HG02763 (cell line): Measurements from ENCODE around the gene UROC1.

Experiments used
- ATAC-seq: cut with Tn5 transposase; IDR thresholded peaks from one replicate; pipeline ENCODE4 v1.9.1; 2021; ENCODE audit warnings: mild to moderate bottlenecking, moderate library complexity; ENCODE audit not compliant: unreplicated experiment

Gene UROC1

DNA sequence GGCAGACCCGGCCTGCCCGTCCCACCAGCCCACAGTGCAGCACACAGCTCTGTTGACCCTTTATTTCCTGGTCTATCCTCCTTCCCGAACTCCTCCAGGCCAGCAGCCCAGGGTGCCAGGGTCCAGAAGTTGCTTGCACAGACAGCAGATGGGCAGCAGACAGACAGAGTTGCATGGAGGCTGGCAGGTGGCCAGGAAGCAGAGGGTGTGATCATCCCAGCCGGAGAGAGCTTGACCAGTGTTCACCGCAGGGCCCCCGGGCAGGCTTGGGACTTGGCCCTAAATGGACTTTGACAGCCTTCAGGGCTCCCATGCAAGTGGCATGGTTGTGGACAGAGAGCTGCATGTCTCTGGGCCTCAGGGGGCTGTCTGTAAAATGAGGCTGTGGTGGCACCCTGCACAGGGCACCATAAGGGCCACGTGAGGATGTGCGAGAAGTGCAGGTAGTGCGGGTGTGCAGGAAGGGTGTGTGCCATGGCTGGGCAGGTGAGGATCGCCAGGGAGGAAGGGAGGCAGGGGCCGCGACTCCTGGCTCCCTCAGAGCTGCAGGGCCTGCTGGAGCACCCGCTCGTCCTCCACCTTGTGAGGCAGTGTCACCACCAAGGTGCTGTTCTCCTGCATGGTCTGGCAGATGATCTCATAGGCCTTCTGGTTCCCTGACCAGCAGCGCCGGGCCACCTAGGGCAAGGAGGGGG, 35.6 kb downstream of the UROC1 start:
- ATAC-seq: no peak

DNA sequence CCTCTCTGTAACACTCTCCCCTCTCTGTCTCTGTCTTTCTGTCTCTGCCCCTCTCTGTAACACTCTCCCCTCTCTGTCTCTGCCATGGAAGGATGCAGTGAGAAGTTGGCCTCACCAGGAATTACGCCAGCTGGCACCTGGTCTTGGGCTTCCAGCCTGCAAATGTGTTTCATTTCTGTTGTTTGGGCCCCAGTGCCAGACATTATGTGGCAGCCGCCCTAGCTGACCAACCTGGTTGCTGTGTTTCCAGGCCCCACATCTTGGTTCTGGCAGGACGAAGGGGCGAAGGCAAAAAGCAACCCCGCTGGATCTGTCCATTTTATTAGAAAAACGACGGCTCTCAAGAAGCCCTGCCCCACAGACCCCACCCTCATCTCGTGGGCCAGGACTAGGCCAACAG, 36.7 kb downstream of the UROC1 start:
- no peak for ATAC-seq

DNA sequence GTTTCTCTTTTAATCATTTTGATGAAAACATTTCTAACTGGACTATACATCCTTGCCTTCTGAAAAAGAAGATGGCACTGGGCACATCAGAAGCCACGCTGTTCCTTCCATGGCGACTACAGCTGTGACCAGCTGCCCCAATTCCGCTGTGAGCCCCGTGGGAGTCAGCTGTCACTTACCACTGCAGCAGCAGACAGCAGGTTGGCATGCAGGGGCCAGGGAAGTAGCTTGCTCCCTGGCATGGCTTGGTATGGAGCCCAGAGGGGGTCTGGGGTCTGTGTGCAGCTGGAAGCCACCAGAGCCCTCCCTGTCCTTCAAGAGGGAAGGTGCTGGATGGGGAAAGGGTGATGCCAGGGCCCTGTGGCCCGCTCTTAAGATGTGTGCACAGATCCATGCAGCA, 37.4 kb downstream of the UROC1 start:
- no peak for ATAC-seq

DNA sequence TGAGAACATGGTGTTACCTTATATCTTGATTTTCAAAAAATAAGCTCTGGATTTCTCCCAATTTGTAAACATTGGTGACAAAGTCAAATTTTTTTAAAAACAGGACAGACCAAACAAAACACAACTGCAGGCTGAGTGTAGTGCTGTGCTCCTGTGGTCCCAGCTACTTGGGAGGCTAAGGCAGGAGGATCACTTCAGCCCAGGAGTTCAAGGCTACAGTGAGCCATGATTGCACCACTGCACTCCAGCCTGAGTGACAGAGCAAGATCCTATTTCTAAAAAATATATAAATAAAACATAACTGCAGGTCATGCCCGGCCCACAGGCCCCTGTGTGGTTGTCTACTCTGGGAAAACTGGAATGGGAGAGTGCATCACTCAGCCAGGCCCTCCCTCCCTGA, 37.9 kb downstream of the UROC1 start:
- no peak for ATAC-seq

DNA sequence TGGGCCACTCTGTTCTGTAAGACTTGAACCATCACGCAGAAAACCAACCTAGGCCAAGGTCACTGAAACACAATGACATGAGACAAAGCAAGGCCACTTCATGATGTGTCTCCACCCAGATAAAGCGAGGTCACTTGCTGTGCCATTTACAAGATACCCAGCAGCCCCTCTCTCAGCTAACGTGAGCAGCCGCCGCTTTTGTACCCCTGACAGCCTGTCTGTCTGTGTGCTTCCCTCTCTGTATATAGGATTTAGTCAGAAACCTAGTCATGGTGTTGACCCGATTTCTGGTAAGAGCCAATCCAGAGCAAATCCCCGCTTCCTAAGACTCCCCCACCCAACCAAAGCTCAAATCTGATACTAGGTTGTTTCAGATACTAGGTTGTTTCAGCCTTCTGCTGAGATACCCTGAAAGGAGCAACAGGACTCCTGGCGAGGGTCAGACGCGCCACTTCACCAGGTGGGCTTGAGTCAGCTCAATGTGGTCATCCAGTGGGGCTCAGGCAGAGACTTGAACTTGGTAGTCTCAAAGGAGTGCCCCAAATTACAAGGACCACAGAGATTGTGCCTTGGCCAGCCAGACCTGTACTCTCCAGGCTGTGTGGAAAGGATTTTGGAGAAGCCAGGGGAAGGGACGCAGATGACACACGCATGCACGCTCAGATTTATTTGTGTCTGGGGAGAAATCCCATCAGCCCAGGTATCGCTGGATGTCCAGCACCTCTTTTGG, 38.8 kb downstream of the UROC1 start:
- no peak for ATAC-seq

DNA sequence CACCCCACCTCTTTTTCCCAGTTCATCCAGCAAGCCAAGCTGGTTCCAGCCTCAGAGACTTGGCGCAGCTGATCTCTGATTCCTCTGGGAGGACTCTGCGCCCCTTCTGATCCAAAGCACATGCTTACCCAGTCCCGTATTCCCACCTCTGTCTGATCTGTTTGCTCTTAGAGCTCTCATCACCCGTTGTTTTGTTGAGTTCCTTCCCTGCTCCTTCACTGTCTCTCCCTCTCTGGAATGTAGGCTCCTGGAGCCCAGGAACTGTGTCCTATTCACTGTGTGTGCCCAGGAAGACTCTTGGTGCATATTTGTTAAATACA, 40.6 kb downstream of the UROC1 start:
- ATAC-seq: no peak

DNA sequence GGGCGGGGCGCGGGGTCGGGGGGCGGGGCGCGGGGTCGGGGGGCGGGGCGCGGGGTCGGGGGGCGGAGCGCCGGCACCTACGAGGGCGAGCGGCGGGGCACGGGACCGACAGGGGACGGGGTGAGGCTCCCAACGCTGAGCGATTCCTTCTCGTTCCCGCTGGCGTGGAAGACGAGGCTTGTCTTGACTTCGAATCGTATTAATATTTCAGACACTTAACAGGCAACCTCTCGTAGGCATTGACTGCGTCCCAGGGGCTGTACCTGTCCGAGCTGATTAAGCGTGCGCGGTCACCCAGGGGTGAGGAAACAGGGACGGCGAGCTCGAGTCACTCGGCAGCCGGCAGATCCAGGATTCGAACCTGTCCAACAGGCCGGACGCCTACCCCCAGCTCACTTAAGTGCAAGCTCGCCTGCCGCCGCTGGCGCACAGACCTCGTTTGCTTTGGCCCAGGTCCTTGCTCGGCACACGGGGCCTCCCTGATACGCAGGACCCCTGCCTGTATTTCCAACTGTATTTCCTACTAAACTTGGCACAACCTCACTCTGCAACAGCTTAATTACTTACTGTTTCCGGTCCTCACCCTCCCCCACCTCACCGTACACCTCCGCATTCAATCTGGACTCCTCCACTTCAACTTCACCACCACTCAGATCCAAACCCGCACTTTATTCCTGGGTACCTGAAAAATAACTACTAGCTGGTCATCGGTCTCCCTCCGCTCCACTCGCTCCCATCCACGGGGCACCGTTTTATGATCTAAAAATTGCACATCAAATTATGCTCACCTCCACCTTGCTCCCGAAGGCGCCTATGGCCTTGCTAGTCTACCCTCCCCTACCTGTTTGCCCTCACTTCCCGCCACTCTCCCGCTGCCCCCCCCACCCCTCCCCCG, 41.2 kb downstream of the UROC1 start:
- peak; percentile 17 for ATAC-seq

DNA sequence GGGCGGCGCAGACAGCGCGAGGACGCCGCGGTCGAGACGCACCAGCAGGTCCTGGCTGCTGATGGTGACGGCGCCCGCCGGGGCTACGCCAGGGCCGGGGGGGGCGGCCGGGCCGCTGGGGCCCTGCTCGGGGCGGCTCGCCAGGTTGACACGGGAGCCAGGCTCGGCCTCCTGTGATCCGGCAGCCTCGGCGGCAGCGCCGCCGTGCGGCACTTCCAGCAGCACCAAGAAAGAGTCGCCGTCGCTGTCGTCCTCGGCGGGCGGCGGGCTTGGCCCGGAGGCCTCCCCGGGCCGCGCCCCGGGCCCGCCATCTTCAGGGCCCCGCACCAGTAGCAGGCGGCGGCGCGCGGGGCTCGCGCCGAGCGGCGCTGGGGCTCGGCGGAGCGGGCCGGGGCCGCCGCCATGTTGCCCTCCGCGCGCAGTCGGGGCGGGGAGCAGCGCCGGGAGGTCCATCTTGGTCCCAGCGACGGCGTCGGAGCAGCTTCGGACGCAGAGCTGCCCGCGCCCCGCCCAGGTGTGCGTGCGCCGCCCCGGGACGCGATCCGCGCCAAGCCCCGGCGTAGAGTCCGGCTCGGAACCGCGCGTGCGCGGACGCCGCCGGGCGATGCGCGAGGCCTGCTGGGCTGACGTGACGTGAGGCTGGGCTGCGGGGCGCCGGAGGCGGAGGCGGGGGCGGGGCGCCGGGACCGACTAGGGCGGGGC, 42.0 kb downstream of the UROC1 start, which contains the start of gene ZXDC:
Gene ZXDC (minus strand): TSS at position 479 of the 702 bp plus-strand sequence. CDS start 26 bp downstream, at position 453.
- ATAC-seq: peak; percentile 83

DNA sequence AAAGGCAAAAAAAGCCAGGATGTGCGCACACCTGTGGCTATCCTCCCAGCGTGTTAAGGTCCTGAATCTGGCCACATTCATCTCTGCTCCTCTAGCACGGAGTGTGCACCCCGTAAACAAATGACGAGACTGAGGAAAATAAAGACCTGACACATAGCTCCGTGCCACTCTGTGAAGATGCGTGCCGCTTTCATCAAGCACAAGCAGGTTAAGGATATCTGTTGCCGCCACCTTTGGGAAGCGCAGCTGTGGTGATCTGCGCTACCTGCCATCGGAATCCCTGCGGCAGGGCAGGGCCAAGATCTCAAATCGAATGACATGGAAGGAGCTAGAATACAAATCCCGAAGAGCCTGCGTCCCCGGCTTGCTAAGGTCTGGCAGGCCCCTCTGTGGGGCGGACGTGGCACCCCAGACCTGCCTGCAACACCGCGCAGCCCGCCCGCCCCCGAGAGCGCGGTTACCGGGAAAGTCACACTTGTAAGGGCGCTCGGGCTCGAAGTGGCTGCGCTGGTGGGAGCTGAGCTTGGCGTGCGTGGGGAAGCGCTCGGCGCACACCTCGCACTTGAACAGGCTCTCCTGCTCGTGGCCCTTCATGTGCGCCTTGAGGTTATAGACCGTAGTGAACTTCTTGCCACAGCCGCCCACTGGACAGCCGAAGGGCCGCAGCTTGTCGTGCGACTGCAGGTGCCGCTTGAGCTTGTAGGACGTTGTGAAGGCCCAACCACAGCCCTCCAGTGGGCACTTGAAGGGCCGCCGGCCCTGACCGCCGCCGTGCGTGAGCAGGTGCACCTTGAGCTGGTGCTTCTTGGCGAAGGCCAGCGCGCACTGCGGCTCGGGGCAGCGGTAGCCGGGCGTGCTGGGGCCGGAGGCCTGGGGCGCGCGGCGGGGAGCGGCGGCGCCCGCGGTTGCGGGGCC, 42.8 kb downstream of the UROC1 start:
- peak; percentile 7 for ATAC-seq

DNA sequence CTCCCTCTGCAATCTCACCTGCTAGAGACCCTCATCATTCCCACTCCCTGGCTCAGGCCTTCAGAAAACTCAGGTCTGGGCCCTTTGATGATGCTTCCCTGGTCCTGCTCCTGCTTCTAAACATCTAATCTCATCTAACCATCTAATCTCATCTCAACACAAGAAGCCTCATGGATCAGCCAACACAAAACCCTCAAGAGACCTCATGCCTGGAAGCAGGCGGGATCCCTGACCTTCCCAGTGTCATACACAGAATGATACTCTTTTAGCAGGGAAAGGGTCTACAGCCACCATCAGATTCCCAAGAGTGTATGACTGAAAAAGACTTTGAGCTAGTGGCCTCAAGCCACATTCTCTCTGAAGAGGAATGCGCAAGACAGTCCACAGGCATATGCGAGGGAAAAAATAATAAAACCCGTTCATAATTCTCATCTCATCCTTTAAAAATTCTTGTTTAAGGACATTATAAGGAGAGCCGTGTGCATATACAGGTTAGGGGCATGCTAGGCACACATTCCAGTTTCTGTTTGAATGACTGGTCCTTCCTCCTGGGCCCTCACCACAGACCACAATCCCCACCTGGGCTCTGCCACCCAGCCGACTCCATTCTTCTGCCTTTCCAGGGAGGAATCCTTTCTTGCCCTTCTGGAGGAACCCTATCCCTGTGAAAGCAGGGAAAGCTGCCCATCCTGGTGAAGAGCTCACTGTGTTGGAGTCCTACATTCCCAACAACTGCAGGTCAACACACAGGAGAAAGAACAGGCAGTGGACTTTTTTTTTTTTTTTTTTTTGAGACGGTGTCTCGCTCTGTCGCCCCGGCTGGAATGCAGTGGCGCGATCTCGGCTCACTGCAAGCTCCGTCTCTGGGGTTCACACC, 44.0 kb downstream of the UROC1 start:
- no peak for ATAC-seq

DNA sequence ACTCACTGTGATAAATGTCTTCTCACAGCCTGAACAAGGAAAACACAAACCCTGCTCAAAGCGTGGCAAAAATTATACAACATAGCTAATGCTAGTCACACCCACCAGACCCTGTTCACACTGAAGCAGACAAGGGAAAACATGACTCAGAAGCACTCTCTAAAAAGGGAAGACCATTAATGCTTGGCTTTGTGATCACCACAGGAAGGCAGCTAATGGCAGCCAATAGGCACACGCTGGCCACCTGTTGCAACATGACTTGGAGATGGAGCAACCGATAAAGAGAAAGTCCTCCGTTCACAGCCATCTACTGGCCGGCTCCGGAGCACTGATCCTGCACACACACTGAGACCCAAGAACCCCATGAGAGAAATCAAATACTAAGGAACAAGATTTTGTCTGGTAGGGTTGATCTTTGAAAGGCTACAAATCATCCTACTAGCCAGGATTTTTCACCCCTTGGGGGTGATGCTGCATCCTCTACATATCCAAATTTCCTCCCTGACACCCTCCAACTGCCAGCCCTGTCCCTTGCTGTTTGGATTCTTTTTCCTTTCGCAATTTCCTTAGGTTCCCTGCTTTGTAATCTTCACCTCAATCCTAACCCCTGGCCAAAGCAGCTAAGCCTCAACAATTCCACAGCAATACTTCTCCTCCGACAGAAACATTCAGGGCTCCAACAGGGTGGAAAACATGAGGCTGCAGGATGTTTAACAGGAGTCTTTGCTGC, 45.1 kb downstream of the UROC1 start:
- ATAC-seq: no peak

DNA sequence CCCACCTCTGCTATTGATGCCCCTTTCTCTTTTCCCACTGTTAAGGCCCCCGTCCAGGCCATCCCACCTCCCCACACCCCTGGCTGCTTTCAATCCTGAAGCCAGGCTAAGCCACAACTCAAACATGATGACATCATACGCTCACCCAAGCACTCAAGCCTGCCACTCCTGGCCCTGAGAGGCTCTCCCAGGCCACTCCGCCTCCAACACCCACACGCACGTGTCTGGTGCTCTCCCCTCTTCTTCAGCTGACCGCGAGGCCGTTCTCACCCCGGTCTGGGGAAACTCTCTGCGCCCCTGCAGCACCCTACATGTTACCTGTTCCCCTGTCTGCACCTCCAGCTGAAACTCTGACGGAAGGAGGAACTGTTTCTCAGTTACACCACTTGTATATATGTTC, 48.1 kb downstream of the UROC1 start:
- ATAC-seq: no peak

DNA sequence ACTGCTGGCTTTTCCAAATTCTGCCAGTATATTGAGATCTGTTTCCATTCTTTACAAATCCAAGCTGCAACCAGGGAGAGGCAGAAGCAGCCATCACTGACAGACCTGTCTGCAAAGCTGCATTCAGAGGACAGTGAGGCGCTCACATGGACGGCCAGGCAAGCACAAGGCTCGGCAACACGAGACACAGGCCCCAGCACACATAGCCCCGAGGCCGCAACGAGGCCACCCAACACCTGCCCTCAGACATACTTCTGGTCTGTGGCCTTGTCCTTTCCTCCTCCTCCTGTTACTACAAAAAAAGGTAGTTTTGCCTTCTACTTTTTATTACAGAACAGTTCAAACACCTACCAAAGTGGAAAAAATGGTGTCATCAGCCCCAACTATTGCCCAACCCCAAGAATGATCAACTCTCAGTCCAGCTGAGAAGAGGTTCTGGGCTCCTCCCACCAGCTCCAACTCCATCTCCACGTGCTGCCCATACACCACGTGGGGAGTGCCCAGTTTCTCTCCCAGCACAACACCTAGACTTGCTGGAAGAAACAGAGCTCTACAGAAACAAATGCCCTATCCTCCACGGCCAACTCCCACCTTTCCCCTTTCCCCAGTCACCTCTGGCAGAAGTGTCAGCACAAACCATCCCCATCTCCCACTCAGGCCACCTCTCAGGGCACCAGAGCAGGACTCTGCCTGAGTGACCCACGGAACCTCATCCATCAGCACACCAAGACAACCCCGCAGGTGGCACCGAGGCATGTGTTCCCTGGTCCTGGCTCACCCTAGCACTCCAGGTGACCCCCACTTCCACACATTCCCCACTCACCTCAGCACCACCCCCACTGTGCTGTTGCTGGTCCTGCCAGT, 49.3 kb downstream of the UROC1 start:
- ATAC-seq: no peak

DNA sequence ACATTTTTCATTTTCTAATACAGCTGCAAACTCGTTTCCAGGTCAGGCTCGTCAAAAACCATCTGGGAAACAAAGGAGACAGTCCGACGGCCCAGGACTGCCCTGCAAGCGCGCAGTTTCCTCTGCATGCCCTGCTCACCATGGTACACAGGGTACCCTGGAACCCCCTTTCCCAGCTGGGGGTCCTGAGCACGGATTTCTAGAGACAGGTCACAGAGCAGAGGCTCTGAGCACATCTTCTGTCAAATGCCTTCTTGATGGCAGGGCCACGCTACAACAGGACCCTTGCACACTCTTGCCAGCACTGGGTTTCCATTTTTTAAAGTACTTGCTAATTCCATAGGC, 50.0 kb downstream of the UROC1 start:
- no peak for ATAC-seq

DNA sequence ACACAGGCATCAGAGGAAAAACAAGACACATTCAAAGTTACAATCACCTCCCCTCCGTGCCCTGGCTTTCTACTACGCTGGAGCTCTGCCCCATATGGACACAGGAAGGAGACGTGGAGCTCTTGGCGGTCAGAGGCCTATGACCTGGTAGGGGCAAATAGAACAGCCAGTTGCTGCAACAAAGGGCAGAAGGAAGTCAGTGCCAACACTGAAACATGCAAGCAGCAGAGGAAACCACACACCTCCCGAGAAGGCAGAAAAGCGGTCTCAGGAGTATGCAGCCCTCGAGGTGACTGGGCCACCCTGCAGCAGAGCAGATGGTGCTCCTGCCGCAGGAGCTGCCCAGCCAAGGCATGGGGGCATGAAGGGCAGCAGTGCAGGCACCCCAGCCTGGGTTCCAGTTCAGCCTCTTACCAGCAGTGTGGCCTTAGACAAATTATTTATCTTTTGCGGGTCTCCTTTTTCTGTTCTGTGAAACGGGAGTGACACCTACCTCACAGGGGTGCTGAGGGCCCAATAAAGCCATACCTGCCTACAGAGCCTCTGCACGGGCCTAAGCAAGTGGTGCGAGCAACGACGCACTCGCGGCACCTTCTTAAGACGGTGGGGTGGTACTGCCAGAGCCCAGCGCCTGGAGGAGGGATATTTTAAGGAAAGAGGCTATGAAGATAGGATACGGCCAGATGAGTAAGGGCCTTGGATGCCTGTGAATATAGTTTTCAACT, 50.5 kb downstream of the UROC1 start:
- ATAC-seq: no peak

DNA sequence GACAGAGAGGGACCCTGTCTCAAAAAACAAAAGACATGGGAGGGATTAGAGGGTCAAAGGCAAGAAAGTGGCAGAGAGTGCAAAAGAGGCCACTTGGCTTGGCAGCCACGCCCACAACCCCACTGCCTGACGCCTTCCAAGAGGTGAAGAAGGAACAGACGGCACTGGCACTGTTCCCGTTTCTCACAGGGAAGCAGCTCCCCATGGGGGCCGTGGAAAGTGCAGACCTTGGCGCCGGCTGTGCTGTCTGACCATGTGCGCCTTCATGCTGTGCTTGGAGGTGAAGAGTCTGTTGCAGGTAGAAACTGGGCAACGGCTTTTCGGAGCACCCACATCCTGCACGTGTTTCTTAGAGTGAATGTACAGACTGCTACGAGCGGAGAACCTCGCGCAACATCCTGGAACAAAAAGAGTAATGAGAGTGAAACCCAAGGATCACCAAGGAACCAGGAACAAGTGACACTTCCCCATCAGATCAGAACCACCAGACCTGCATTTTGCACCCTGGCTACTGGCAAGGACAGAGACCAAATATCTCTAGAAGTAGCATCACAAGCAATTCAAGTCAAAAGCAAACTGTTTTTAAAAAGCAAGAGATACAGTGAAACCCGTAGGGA, 51.5 kb downstream of the UROC1 start:
- ATAC-seq: no peak
